Measurements from ENCODE around the gene ZNF277. TPM values are rescaled to one million over a fixed set of nuclear protein-coding genes. Genes with fewer than 3 reads are reported as not detected.
"Not testable (repeated sequence)": the region's sequence is repeated elsewhere in the genome, so short reads cannot be mapped to it uniquely, and the experiment has no call there.

ZNF277 gene
- total RNA-seq, 1 experiment from 2014 or later: 23.3 TPM

- CTCF ChIA-PET: no interaction called here
- Histone ChIP-seq H2AFZ (no peak overlapping the region), H3K79me2 (ENCODE audit: low read depth) (no peaks in the 10 kb centered on the region), H3K4me3 (no peak overlapping the region), H3K4me2 (no peak overlapping the region), H4K20me1 (ENCODE audit: insufficient read depth) (no peaks in the 10 kb centered on the region), H3K4me1 (replicated peaks; ENCODE audit: insufficient read depth) (no peaks in the 10 kb centered on the region), H3K27me3 (ENCODE audit: insufficient read depth, low read depth) (no peaks in the 10 kb centered on the region), H3K9me2 (ENCODE audit: insufficient read depth) (no peaks in the 10 kb centered on the region), H3K27ac (no peak overlapping the region), H3F3A (ENCODE audit: insufficient read depth, low read depth) (no peaks in the 10 kb centered on the region), H3K36me3 (ENCODE audit: low read depth) (no peaks in the 10 kb centered on the region), H3K9me3 (ENCODE audit: insufficient read depth, low read depth) (no peaks in the 10 kb centered on the region)
- POLR2A ChIA-PET (ENCODE audit: unreplicated experiment): no interaction called here
- no peak for DNase-seq
- intact Hi-C loops (cut with micrococcal nuclease; ENCODE audit: unreplicated experiment): no loop called here
- no peak for TF ChIP-seq CTCF (conservative IDR thresholded peaks at IDR 0.05)
- no peak for TF ChIP-seq EZH2 (IDR thresholded peaks at IDR 0.05; ENCODE audit: low read depth)
- no TSS peak for BruUV-seq (replicated peaks)
Measured at GRCh38 chr7:112248598-112248997, 42.1 kb downstream of the ZNF277 start.

GRCh38 chr7:112249967-112250366 is 43.5 kb downstream of the ZNF277 start:
- H3K4me3 ChIP-seq; H3K27ac ChIP-seq; DNase-seq; BruUV-seq (replicated peaks); H3F3A ChIP-seq (ENCODE audit: insufficient read depth, low read depth); H4K20me1 ChIP-seq (ENCODE audit: insufficient read depth); H2AFZ ChIP-seq; intact Hi-C loops (cut with micrococcal nuclease; ENCODE audit: unreplicated experiment); CTCF ChIA-PET; H3K79me2 ChIP-seq (ENCODE audit: low read depth); H3K27me3 ChIP-seq (ENCODE audit: insufficient read depth, low read depth); H3K9me3 ChIP-seq (ENCODE audit: insufficient read depth, low read depth); H3K4me1 ChIP-seq (replicated peaks; ENCODE audit: insufficient read depth); H3K36me3 ChIP-seq (ENCODE audit: low read depth); H3K4me2 ChIP-seq; POLR2A ChIA-PET (ENCODE audit: unreplicated experiment); H3K9me2 ChIP-seq (ENCODE audit: insufficient read depth): not testable (repeated sequence)

GRCh38 chr7:112252141-112252540 is 45.6 kb downstream of the ZNF277 start:
- intact Hi-C loops (cut with micrococcal nuclease; ENCODE audit: unreplicated experiment): no loop called here
- TF ChIP-seq CTCF (conservative IDR thresholded peaks at IDR 0.05) (no peak), EZH2 (IDR thresholded peaks at IDR 0.05; ENCODE audit: low read depth) (no peak)
- Histone ChIP-seq H3K79me2 (ENCODE audit: low read depth) (peaks cover 7% of the 10 kb centered on the region; the same call in 1 of the 2 replicates), H2AFZ (no peak overlapping the region), H3K9me2 (ENCODE audit: insufficient read depth) (no peaks in the 10 kb centered on the region), H3K4me3 (no peak overlapping the region), H3K36me3 (ENCODE audit: low read depth) (no peaks in the 10 kb centered on the region), H3K27me3 (ENCODE audit: insufficient read depth, low read depth) (no peaks in the 10 kb centered on the region), H3F3A (ENCODE audit: insufficient read depth, low read depth) (no peaks in the 10 kb centered on the region), H3K4me2 (no peak overlapping the region), H3K9me3 (ENCODE audit: insufficient read depth, low read depth) (no peaks in the 10 kb centered on the region), H3K4me1 (replicated peaks; ENCODE audit: insufficient read depth) (0 out of 2 replicates have a peak, but pooled peaks cover 4% of the 10 kb centered on the region), H3K27ac (no peak overlapping the region), H4K20me1 (ENCODE audit: insufficient read depth) (no peaks in the 10 kb centered on the region)
- DNase-seq: no peak
- ChIA-PET POLR2A (ENCODE audit: unreplicated experiment) (interaction anchor here (0.6 kb wide), 1 partner anchor 1210 kb away, joined by 4 read pairs; no protein-coding TSS in a partner anchor), CTCF (no interaction called here)
- no TSS peak for BruUV-seq (replicated peaks)

GRCh38 chr7:112252691-112253090 is 46.2 kb downstream of the ZNF277 start:
- Histone ChIP-seq H3K27ac (no peak overlapping the region), H3F3A (ENCODE audit: insufficient read depth, low read depth) (no peaks in the 10 kb centered on the region), H3K4me2 (no peak overlapping the region), H3K27me3 (ENCODE audit: insufficient read depth, low read depth) (no peaks in the 10 kb centered on the region), H2AFZ (no peak overlapping the region), H3K79me2 (ENCODE audit: low read depth) (peaks cover 7% of the 10 kb centered on the region; the same call in 1 of the 2 replicates), H3K4me3 (no peak overlapping the region), H4K20me1 (ENCODE audit: insufficient read depth) (no peaks in the 10 kb centered on the region), H3K9me2 (ENCODE audit: insufficient read depth) (no peaks in the 10 kb centered on the region), H3K9me3 (ENCODE audit: insufficient read depth, low read depth) (no peaks in the 10 kb centered on the region), H3K4me1 (replicated peaks; ENCODE audit: insufficient read depth) (0 out of 2 replicates have a peak, but pooled peaks cover 4% of the 10 kb centered on the region), H3K36me3 (ENCODE audit: low read depth) (no peaks in the 10 kb centered on the region)
- BruUV-seq (replicated peaks): no TSS peak
- TF ChIP-seq EZH2 (IDR thresholded peaks at IDR 0.05; ENCODE audit: low read depth): no peak
- TF ChIP-seq CTCF (conservative IDR thresholded peaks at IDR 0.05): no peak
- CTCF ChIA-PET: no interaction called here
- intact Hi-C loops (cut with micrococcal nuclease; ENCODE audit: unreplicated experiment): no loop called here
- no peak for DNase-seq
- POLR2A ChIA-PET (ENCODE audit: unreplicated experiment): interaction anchor here (0.6 kb wide), 1 partner anchor 1211 kb away, joined by 4 read pairs; no protein-coding TSS in a partner anchor
